HG03159 (cell line): ENCODE data around the gene HEATR5A.
"Not testable (repeated sequence)": the region's sequence is repeated elsewhere in the genome, so short reads cannot be mapped to it uniquely, and the experiment has no call there.

Source experiments
- ATAC-seq: cut with Tn5 transposase; IDR thresholded peaks from one replicate; pipeline ENCODE4 v1.9.1; 2021; ENCODE audit warnings: mild to moderate bottlenecking, moderate library complexity; ENCODE audit not compliant: unreplicated experiment

The HEATR5A gene

DNA sequence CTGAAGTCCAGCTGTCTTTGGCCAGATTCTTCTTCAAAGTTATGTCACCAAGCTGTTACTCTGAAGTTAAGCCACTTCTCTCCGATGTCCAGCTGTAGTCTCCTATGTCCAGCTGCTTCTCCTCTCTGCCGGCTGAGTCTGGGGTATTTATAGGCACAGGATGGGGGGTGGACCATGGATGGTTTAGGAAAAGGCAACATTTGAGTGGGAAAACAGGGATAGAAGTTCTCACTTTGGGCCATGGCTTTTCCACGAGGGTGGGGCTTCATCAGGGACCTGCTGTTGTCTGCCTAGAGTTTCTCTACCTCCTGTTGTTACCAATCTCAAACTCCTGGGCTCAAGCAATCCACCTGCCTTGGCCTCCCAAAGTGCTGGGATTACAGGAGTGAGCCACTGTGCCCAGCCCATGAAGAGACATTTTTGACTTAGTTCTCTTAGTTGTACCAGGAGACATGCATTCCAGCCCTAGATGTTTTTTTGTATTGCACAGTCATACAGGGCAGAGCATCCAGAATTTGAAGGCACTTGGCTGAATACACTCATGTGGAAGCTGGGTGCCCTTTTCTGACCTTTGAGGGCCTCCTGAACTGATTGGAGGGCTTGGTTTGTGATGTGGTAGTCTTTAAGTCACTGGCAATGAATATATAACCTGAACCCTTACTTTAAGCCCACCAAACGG is 132.9 kb downstream of the HEATR5A start:
- ATAC-seq = no peak

DNA sequence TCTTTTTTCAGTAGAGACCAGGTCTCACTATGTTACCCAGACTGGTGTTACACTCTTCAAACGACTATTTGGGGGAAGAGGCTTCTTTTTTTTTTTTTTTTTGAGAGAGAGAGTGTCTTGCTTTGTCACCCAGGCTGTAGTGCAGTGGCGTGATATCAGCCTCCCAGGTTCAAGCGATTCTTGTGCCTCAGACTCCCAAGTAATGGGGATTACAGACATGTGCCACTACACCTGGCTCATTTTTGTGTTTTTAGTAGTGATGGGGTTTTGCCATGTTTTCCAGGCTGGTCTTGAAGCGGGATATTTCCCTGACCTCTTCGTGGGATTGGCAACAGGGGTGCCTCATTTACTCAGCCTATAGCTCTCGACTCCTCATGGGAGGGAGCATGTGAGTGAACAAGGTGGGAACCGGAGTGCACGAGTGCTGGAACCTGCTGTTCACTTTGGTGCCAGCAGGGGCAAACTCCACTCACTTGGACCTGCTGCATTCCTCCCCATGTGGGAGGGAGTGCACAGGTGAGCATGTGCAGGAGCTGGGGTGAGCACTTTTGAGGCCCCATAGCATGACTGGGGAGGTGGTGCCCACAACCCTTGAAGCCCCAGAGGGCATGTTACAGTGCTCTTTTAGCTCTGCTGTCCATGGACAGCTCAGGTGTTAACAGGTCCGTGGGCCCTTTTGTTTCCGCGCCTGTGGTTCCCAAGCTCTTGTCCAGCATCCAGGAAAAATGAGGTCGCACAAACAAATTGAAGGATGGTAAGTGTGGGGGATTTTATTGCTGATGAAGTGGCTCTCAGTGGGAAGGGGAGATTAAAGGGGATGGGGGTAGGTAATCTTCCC is 133.7 kb downstream of the HEATR5A start:
- no peak for ATAC-seq

DNA sequence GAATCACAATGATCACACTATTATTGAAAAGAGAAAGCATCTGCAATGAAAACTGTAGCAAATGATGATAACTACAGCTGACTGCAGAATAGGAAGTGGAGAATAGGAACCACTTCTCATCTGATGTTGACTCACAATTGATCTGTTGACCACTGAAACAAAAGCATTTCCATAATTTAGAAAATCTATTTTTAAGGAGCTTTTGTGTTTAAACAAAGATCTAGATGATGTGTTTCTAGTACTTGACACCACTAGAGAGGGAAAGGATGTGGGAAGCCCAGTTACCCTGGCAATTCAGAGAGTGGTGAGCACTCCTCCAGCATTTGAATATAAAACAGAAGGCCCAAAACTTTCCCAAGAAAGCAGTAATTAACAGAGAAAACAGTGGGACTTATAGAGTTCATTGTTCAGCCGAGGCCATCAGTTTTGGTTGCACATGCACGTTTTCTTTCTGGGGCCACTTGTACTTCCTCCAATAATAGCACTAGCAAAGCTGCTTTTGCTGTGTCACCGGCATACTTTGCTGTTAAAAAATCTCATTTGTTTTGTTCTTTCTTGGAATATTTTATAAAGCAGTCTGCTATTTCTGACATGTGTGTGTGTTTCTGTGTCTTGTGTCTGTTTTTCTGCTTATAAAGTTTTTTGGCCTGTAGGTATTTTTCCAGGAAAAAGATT is 136.6 kb downstream of the HEATR5A start:
- ATAC-seq = peak; percentile 73

DNA sequence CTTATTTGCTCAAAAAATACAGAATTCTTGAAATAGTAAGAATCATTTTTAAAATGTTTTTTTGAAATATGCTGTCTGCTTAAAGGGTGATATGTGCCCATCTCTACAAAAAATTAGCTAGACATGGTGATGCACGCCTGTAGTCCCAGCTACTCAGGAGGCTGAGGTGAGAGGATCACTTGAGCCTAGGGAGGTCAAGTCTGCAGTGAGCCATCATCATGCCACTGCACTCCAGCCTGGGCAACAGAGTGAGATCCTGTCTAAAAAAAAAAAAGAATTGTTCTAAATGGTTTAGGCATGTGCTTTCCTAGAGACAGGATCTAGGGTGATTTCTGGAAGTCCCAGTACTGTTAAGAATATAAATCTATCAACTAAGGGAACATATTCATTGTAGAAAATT is 137.2 kb downstream of the HEATR5A start:
- no peak for ATAC-seq

- ATAC-seq = no peak
Measured at GRCh38 chr14:31280871-31281220, 139.5 kb downstream of the HEATR5A start.

- ATAC-seq = no peak
Measured at GRCh38 chr14:31280132-31280870, 140.0 kb downstream of the HEATR5A start.

DNA sequence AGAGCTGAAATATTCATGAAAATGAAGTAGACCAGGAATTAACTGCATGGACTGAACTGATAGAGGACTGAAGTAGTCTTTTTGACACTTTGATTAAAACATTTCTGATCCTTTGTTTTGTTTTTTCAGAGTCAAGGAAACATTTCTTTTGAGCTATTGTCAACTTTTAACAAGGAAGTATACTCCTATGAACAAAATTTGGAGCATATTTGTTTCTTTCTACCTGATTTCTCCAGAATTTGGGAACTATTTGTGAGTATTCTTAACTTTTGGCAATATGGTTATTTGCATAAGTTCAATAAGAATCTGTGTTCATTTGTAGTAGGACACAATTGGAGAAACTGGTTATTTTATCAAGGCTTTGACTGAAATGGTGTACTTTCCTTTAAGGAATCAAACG is 141.5 kb downstream of the HEATR5A start:
- no peak for ATAC-seq

DNA sequence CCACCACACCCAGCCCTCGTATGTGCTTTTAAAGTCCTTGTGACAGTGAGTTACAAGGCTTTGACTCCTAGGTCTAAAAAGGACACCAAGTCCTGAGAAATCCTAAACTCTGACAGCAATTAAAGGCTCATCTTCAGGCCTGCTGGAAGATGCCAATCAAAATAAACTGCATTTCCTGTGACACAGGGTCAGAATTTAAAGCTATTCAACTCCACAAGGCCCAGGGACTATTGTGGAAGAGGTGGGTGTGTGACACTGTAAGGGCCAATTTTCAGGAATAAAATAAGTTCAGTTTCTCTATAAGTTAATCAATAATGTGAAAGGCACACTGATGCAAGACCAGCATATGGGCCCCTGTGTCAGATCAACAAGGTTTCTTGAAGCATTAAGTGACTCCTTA is 143.3 kb downstream of the HEATR5A start:
- ATAC-seq = no peak

- not testable (repeated sequence) for ATAC-seq
Measured at GRCh38 chr14:31276417-31276816, 143.9 kb downstream of the HEATR5A start.

DNA sequence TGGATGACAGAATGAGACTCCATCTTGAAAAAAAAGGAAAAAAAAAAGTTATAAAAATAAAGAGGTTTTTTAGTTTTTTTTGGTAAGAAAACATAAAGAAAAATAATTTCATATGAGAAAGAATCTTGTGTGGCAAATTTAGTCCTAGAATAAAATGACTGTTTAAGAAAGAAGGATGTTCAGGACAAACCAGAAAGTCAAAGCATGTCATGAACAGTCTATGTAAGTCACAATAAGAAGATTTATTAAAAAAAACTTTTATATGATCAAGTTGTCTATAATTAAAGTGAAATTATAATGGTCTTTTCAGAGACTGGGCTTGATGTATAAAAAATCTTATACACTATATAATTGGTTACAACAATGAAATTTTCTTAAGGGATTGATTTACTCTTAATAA is 144.6 kb downstream of the HEATR5A start:
- ATAC-seq = no peak

- no peak for ATAC-seq
Measured at GRCh38 chr14:31271648-31272047, 148.7 kb downstream of the HEATR5A start.

DNA sequence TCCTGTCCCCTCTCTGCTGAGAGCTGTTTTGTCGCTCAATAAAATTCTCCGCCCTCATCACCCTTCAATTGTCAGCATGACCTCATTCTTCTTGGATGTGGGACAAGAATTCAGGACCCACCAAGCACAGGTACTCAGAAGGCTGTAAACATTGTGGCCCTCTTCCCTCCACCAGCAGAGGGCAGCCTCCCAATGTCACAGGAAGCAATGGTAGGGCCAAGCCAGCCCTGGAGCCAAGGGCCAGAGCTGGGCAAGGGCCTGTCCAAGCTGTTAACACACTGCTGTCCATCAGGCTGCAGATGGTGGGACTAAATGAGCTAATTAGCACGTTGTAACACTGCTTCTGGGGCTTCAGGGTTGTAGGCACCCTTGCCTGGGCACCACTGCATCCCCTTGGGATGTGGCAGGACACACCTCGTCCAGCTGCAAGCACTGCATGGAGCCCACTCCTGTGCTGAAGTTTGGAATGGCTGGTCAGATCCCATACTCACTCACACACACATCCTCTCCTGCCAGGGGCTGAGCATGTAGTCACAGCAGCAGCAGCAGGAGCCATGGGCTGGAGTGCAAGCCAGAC is 150.1 kb downstream of the HEATR5A start:
- ATAC-seq = no peak

DNA sequence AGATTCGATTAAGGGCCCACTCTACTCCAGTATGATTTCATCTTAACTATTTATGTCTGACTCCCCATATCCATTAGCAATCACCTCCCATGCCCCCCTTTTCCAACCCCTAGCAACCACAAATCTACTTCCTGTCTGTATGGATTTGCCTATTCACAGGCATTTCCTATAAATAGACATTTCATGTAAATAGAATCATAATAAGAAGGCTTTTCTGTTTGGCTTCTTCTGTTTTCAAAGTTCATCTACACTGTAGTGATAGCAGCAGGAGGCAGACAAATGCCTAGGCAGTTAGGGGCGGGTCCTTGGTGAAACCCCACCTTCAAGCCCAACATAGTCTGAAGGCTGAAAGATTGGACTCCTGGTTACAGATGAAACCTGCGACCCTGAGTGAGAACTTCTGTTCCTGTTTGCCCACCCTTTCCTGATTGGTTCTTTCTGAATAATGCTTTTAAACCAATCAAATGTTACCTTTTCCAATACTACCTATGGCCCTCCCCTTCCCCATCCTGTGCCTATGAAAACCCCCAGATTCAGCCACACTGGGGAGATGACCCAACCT is 150.6 kb downstream of the HEATR5A start:
- no peak for ATAC-seq

GRCh38 chr14:31268216-31268615 is 152.1 kb downstream of the HEATR5A start:
- no peak for ATAC-seq

GRCh38 chr14:31266437-31267331 is 153.7 kb downstream of the HEATR5A start:
- ATAC-seq = no peak

DNA sequence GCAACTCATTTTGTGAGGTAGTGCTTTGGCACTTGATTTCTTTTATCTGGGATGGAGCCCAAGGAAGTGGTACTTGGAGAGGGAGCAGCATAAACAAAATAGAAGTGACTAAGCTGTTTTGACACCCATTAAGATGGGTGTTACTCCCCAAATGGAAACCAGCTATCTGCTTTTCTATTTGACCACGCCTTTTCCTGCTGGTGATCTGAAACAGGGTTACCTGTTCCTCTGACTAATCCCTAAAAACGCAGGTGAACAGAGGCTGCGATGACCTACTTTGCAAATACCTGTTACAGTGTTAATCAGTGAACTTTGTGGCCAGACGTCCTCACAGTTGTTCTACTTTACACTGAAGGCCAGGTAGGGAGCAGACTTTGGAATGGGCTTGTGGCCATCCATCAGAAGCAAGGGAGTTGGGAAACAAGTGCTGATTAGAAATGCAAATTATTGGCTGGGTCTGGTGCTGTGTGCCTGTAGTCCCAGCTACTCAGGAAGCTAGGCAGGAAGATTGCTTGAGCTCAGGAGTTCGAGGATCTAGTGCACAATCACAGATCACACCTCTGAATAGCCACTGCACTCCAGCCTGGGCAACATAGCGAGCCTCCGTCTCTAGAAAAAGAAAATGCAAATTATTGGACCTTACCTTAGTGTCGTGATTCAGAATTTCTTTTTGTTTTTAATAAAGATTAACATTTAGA is 154.5 kb downstream of the HEATR5A start:
- ATAC-seq = no peak

DNA sequence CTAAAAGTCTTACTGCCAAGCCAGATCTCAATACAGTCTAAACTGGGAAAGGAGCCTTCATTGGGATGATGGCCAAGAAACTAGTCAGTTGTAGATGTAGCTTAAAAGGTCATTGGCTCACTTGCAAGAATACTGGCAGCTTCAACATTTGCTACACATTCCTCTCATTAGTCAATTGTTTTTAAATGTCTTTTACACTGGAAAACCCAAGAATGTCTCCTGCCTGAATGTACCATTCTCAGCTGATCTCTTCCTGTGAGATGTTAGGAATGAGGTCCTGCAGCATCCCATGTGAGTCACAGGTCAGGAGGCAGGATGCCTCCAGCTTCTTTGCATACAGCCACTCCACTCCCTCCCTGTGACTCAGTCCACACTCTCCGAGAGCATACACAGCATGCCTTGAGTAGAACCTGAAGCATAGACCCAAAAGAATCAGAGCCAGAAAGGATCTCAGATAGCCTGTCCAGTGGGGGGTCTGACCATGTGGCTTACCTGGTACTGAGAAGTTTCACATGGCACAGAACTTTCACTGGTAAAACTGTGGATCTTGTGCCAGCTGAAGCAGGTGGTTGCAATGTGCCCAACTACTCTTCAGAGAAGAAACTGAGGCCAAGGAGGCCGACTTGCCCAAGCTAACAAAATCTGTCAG is 156.7 kb downstream of the HEATR5A start:
- ATAC-seq = no peak
